ENCODE data around the gene VSIR. TPM values are rescaled to one million over a fixed set of nuclear protein-coding genes. Genes with fewer than 3 reads are reported as not detected.

Gene VSIR
- total and polyA plus RNA-seq, 10 of the 15 experiments (the other 5 are each of a cell fraction or from before 2014, with no cell fraction given), result 0.19 to 12.5 (median 6.7) TPM

- TF ChIP-seq PBX3 (IDR thresholded peaks at IDR 0.05; ENCODE audit: insufficient replicate concordance, low read depth, low read length) (no peak), ZBED1 (IDR thresholded peaks at IDR 0.05; ENCODE audit: borderline replicate concordance) (no peak), SREBF1 (IDR thresholded peaks at IDR 0.05; ENCODE audit: low read length) (no peak), SP1 (IDR thresholded peaks at IDR 0.05; ENCODE audit: low read depth, low read length) (no peak), SUPT20H (IDR thresholded peaks at IDR 0.05; ENCODE audit: borderline replicate concordance, control insufficient read depth, low read depth, low read length) (no peak), SRF (IDR thresholded peaks at IDR 0.05; ENCODE audit: low read depth in 2 of 2, low read length in 2 of 2) (no peak)
Observed at GRCh38 chr10:71812016-71812912, 38.9 kb upstream of the VSIR start (continued).

DNA sequence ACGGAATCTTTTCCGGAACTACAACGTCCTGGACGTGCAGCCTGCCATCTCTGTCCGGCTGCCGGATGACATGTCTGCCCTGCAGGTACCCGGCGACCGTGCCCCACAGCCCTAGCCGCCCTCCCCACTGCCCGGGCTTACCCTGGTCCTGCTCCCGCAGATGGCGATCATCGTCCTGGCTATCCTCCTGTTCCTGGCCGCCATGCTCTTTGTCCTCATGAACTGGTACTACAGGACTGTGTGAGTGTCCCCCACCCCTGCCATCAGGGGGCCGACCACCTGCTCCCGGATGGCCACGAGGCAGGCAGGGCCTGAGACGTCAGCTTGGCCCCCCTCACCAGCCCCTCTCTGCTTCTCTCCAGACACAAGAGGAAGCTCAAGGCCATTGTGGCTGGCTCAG lies 38.0 kb upstream of the VSIR start:
- no peak for TF ChIP-seq NR2C2 (IDR thresholded peaks at IDR 0.05; ENCODE audit: borderline replicate concordance, control insufficient read depth, insufficient read length, low read depth)
- no peak for TF ChIP-seq TARDBP (IDR thresholded peaks at IDR 0.05; ENCODE audit: borderline replicate concordance)
- no peak for TF ChIP-seq POLR2AphosphoS5 (IDR thresholded peaks at IDR 0.05; ENCODE audit: low read length)
- TF ChIP-seq BMI1 (IDR thresholded peaks at IDR 0.05; ENCODE audit: borderline replicate concordance), result no peak
- TF ChIP-seq YBX1 (IDR thresholded peaks at IDR 0.05), result no peak
- no peak for TF ChIP-seq NBN (IDR thresholded peaks at IDR 0.05)
- no peak for TF ChIP-seq ASH2L (IDR thresholded peaks at IDR 0.05; ENCODE audit: borderline replicate concordance, low read depth)
- TF ChIP-seq ZNF687 (IDR thresholded peaks at IDR 0.05), result no peak
- TF ChIP-seq DPF2 (IDR thresholded peaks at IDR 0.05), result no peak
- TF ChIP-seq SUZ12 (IDR thresholded peaks at IDR 0.05; ENCODE audit: unreplicated experiment), result no peak
- Histone ChIP-seq H3K27ac (ENCODE audit: control insufficient read depth, insufficient read depth) (no peak overlapping the region), H3K9ac (ENCODE audit: control insufficient read depth, insufficient read depth, low read length) (no peak overlapping the region), H3K9me3 (replicated peaks; ENCODE audit: control insufficient read depth, insufficient read depth, low read length) (no peaks in the 10 kb centered on the region), H3K36me3 (ENCODE audit: control insufficient read depth in 2 of 2, insufficient read depth in 2 of 2, low read length in 1 of 2) (peaks cover 0 to 7% of the 10 kb centered on the region in 2 experiments; a peak in 2 of 4 replicates), H2AFZ (ENCODE audit: control insufficient read depth, low read depth, low read length) (no peak overlapping the region), H3K4me1 (ENCODE audit: control insufficient read depth, insufficient read depth, low read length) (peaks cover 3% of the 10 kb centered on the region), H3K4me3 (no peak overlapping the region), H4K20me1 (ENCODE audit: control insufficient read depth, insufficient read depth) (no peaks in the 10 kb centered on the region), H3K27me3 (replicated peaks in 1 of 2; ENCODE audit: control insufficient read depth in 2 of 2, insufficient read depth in 2 of 2, low read length in 1 of 2) (no peaks in the 10 kb centered on the region), H3K79me2 (ENCODE audit: control insufficient read depth, insufficient read depth, low read length) (no peaks in the 10 kb centered on the region), H3K4me2 (ENCODE audit: control insufficient read depth, insufficient read depth) (no peak overlapping the region)
- in situ Hi-C loops (cut with MboI) (loop anchor here (5.0 kb wide), 1 partner anchor 499 kb away; no protein-coding TSS in a partner anchor), intact Hi-C loops (cut with micrococcal nuclease; ENCODE audit: unreplicated experiment) (loop anchor here (5.0 kb wide), 1 partner anchor 104 kb away; no protein-coding TSS in a partner anchor)
- ChIA-PET POLR2A (interaction anchor here (1.0 to 1.5 kb wide), 2 partner anchors 24 to 148 kb away, joined by 4 read pairs; no protein-coding TSS in a partner anchor), CTCF (interaction anchor here (0.6 to 8.9 kb wide), 15 partner anchors 12 to 498 kb away, joined by 3 to 46 read pairs (median 4); partner anchors contain the start of gene VSIR), SMC1A (ENCODE audit: uncharacterized antibody, unreplicated experiment) (interaction anchor here (0.5 to 2.2 kb wide), 4 partner anchors 38 to 1707 kb away, joined by 3 to 6 read pairs (median 4); partner anchors contain the start of gene VSIR), RAD21 (ENCODE audit: unreplicated experiment) (interaction anchor here (0.5 to 1.9 kb wide), 11 partner anchors 18 to 506 kb away, joined by 3 to 18 read pairs (median 4); partner anchors contain the start of genes SLC29A3 and VSIR)
- BruUV-seq (replicated peaks), result no TSS peak
- no peak for ATAC-seq
- no peak for FAIRE-seq
- WGBS (ENCODE audit: insufficient coverage, insufficient replicate concordance, low lambda C conversion rate, missing lambda C conversion rate), result 77% methylated on average over 19 of the region's 19 CpGs
- no peak for DNase-seq (ENCODE audit: low read depth, low spot score)
